ENCODE results near the gene AHDC1.

AHDC1 gene

GRCh38 chr1:27559466-27560030 is 44.4 kb downstream of the AHDC1 start:
- H3K9me3 Mint-ChIP-seq, result no peaks in the 10 kb centered on the region
- H3K27me3 Mint-ChIP-seq (ENCODE audit: low read depth), result no peaks in the 10 kb centered on the region
- H3K36me3 Mint-ChIP-seq (ENCODE audit: low read depth), result peaks cover 12% of the 10 kb centered on the region
- H3K4me1 Mint-ChIP-seq, result peaks cover 83% of the 10 kb centered on the region
- peak overlapping the region; percentile 97 to 99 (median 98) for H3K27ac Mint-ChIP-seq
- no peak for TF ChIP-seq CTCF (IDR thresholded peaks at IDR 0.05; ENCODE audit: unreplicated experiment in 3 of 3)
- H3K4me3 Mint-ChIP-seq, result peak overlapping the region in 2 of 3 experiments; percentile 55 to 75

- H3K36me3 Mint-ChIP-seq (ENCODE audit: low read depth), result peaks cover 26% of the 10 kb centered on the region
- peak overlapping the region; percentile 86 to 94 (median 92) for H3K27ac Mint-ChIP-seq
- no peaks in the 10 kb centered on the region for H3K9me3 Mint-ChIP-seq
- no peaks in the 10 kb centered on the region for H3K27me3 Mint-ChIP-seq (ENCODE audit: low read depth)
- H3K4me1 Mint-ChIP-seq, result peaks cover 71% of the 10 kb centered on the region
- peak overlapping the region; percentile 2 to 54 (median 16) for H3K4me3 Mint-ChIP-seq
- no peak for TF ChIP-seq CTCF (IDR thresholded peaks at IDR 0.05; ENCODE audit: unreplicated experiment in 3 of 3)
Observed at GRCh38 chr1:27557596-27558340, 46.2 kb downstream of the AHDC1 start.

- Mint-ChIP-seq H3K4me3 (peak overlapping the region; percentile 16 to 60 (median 54)), H3K4me1 (peaks cover 64% of the 10 kb centered on the region), H3K27me3 (ENCODE audit: low read depth) (no peaks in the 10 kb centered on the region), H3K9me3 (no peaks in the 10 kb centered on the region), H3K36me3 (ENCODE audit: low read depth) (peaks cover 33% of the 10 kb centered on the region), H3K27ac (peak overlapping the region; percentile 86 to 94 (median 93))
- TF ChIP-seq CTCF (IDR thresholded peaks at IDR 0.05; ENCODE audit: unreplicated experiment in 3 of 3), result peak; percentile 92 to 98 (median 95)
Observed at GRCh38 chr1:27556781-27557595, 47.0 kb downstream of the AHDC1 start.

- peaks cover 59% of the 10 kb centered on the region for H3K4me1 Mint-ChIP-seq
- H3K27me3 Mint-ChIP-seq (ENCODE audit: low read depth), result no peaks in the 10 kb centered on the region
- peak overlapping the region; percentile 82 to 94 (median 93) for H3K27ac Mint-ChIP-seq
- no peaks in the 10 kb centered on the region for H3K9me3 Mint-ChIP-seq
- peak overlapping the region; percentile 5 to 60 (median 18) for H3K4me3 Mint-ChIP-seq
- H3K36me3 Mint-ChIP-seq (ENCODE audit: low read depth), result peaks cover 34% of the 10 kb centered on the region
- TF ChIP-seq CTCF (IDR thresholded peaks at IDR 0.05; ENCODE audit: unreplicated experiment in 3 of 3), result no peak
Observed at GRCh38 chr1:27556435-27556780, 47.5 kb downstream of the AHDC1 start.

- no peak for TF ChIP-seq CTCF (IDR thresholded peaks at IDR 0.05; ENCODE audit: unreplicated experiment in 3 of 3)
Observed at GRCh38 chr1:27555700-27556424, 48.1 kb downstream of the AHDC1 start.

More at GRCh38 chr1:27555700-27556424, 48.1 kb downstream of the AHDC1 start:
- Mint-ChIP-seq H3K36me3 (ENCODE audit: low read depth) (peaks cover 36% of the 10 kb centered on the region), H3K27me3 (ENCODE audit: low read depth) (no peaks in the 10 kb centered on the region), H3K4me3 (peak overlapping the region; percentile 5 to 19 (median 18)), H3K4me1 (peaks cover 53% of the 10 kb centered on the region), H3K27ac (peak overlapping the region; percentile 82 to 94 (median 93)), H3K9me3 (no peaks in the 10 kb centered on the region)
